ENCODE results near the gene REC8. TPM values are rescaled to one million over a fixed set of nuclear protein-coding genes. Genes with fewer than 3 reads are reported as not detected.
A peak's percentile ranks its signal among the peaks of the same experiment; 100 is the strongest.

REC8 gene
- total RNA-seq, 1 experiment from 2014 or later, result 8.4 TPM

DNA sequence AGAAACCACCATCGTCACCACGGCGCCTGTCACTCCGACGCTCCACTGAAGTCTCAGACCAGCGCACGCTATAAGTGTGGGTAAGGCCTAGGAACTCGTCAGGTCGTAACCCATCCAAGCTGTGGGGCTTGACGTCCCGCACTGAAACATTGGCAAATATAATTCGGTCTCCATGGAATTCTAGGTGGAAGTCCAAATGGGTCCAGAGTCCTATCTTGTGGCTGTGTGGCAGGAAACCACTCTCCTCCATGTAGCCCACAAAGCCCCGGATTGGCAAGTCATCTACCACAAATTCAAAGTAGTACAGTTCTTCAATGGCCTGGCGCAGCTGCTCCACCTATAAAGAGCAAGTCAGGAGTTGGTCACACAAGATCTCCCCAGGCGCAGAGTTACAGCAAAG lies 21.1 kb downstream of the REC8 start:
- intact Hi-C loops (cut with micrococcal nuclease; ENCODE audit: unreplicated experiment), result no loop called here
- CTCF ChIA-PET, result no interaction called here
- H3K4me1 ChIP-seq (ENCODE audit: insufficient read depth, low read length, poor library complexity, severe bottlenecking), result peaks cover 14% of the 10 kb centered on the region
- TF ChIP-seq, protein P1, sequence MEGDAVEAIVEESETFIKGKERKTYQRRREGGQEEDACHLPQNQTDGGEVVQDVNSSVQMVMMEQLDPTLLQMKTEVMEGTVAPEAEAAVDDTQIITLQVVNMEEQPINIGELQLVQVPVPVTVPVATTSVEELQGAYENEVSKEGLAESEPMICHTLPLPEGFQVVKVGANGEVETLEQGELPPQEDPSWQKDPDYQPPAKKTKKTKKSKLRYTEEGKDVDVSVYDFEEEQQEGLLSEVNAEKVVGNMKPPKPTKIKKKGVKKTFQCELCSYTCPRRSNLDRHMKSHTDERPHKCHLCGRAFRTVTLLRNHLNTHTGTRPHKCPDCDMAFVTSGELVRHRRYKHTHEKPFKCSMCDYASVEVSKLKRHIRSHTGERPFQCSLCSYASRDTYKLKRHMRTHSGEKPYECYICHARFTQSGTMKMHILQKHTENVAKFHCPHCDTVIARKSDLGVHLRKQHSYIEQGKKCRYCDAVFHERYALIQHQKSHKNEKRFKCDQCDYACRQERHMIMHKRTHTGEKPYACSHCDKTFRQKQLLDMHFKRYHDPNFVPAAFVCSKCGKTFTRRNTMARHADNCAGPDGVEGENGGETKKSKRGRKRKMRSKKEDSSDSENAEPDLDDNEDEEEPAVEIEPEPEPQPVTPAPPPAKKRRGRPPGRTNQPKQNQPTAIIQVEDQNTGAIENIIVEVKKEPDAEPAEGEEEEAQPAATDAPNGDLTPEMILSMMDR (conservative IDR thresholded peaks at IDR 0.05; ENCODE audit: low read depth, low read length), result no peak
- TF ChIP-seq EZH2 (IDR thresholded peaks at IDR 0.05; ENCODE audit: borderline replicate concordance, low read depth, low read length, poor library complexity, severe bottlenecking), result no peak
- peaks cover 13% of the 10 kb centered on the region for H3K36me3 ChIP-seq (ENCODE audit: insufficient read depth, low read length, poor library complexity, severe bottlenecking)
- no peak overlapping the region for H3K4me3 ChIP-seq (ENCODE audit: low read depth, low read length, poor library complexity, severe bottlenecking)
- no peak overlapping the region for H3K27ac ChIP-seq (ENCODE audit: low read depth, low read length, poor library complexity, severe bottlenecking)
- H3K27me3 ChIP-seq (replicated peaks; ENCODE audit: insufficient read depth, low read depth, low read length, poor library complexity), result no peaks in the 10 kb centered on the region
- no peak for DNase-seq (ENCODE audit: low spot score)
- POLR2A ChIA-PET (ENCODE audit: low non-redundant PET), result no interaction called here
- no peaks in the 10 kb centered on the region for H3K9me3 ChIP-seq (ENCODE audit: low read depth, low read length, poor library complexity, severe bottlenecking)
- BruUV-seq (replicated peaks), result no TSS peak

DNA sequence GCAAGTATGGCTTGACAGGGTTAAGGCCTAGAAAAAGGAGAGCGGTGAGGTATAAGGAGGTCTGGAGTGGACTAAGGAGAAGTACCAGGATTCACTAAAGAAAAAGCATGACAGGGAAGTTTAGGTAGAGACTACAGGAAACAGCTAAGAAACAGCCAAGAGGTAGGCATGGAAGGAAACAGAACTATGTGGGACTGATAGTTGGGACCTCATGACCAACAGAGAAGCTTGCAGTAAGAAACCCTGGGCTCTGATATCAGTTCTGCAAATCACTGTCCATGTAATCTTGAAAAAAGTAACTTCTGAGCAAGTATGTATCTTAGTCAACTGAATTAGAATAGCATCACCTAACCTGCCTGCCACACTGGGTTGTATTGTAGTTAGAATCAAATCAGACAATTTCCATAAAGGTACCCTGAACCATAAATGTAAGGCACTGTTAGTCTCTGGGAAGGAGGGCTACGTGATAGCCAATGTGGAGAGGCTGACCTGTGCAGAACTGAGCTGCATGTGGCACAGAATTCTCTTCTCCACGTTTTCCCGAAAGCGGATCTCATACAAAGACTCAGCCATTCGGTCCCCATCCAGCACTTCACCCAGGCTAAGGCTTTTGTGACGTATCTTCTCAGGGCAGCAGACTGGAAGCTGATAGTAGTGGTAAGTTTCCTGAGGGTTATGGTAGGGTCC lies 22.4 kb downstream of the REC8 start:
- peak overlapping the region; percentile 97 for H3K27ac ChIP-seq (ENCODE audit: low read depth, low read length, poor library complexity, severe bottlenecking)
- TSS peak; percentile 40 for BruUV-seq (replicated peaks)
- H3K36me3 ChIP-seq (ENCODE audit: insufficient read depth, low read length, poor library complexity, severe bottlenecking), result peaks cover 13% of the 10 kb centered on the region
- peak overlapping the region; percentile 81 for H3K4me3 ChIP-seq (ENCODE audit: low read depth, low read length, poor library complexity, severe bottlenecking)
- intact Hi-C loops (cut with micrococcal nuclease; ENCODE audit: unreplicated experiment), result loop anchor here (2.0 kb wide), 1 partner anchor 36 kb away; no protein-coding TSS in a partner anchor
- ChIA-PET POLR2A (ENCODE audit: low non-redundant PET) (no interaction called here), CTCF (no interaction called here)
- TF ChIP-seq EZH2 (IDR thresholded peaks at IDR 0.05; ENCODE audit: borderline replicate concordance, low read depth, low read length, poor library complexity, severe bottlenecking), result no peak
- TF ChIP-seq, protein P1 (conservative IDR thresholded peaks at IDR 0.05; ENCODE audit: low read depth, low read length), result no peak
- H3K4me1 ChIP-seq (ENCODE audit: insufficient read depth, low read length, poor library complexity, severe bottlenecking), result peaks cover 11% of the 10 kb centered on the region
- no peaks in the 10 kb centered on the region for H3K27me3 ChIP-seq (replicated peaks; ENCODE audit: insufficient read depth, low read depth, low read length, poor library complexity)
- no peak for DNase-seq (ENCODE audit: low spot score)
- H3K9me3 ChIP-seq (ENCODE audit: low read depth, low read length, poor library complexity, severe bottlenecking), result no peaks in the 10 kb centered on the region

DNA sequence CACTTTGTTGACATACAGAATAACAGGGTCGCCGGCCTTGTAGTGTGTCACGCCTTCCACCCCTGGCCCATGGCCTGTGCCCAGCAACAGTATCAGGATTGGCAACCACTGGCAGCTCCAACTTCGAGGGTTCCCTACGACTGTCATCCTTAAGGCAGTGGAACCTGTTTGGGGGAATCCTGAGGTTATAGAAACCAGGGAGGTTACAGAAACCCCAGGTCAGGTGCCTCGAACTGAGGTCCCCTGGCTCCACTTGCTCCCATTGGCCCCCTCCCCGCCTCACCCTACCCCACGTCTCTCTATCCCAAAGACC lies 22.9 kb downstream of the REC8 start:
- Histone ChIP-seq H3K4me1 (ENCODE audit: insufficient read depth, low read length, poor library complexity, severe bottlenecking) (peaks cover 11% of the 10 kb centered on the region), H3K4me3 (ENCODE audit: low read depth, low read length, poor library complexity, severe bottlenecking) (peak overlapping the region; percentile 81), H3K27me3 (replicated peaks; ENCODE audit: insufficient read depth, low read depth, low read length, poor library complexity) (no peaks in the 10 kb centered on the region), H3K27ac (ENCODE audit: low read depth, low read length, poor library complexity, severe bottlenecking) (peak overlapping the region; percentile 97), H3K36me3 (ENCODE audit: insufficient read depth, low read length, poor library complexity, severe bottlenecking) (peaks cover 13% of the 10 kb centered on the region), H3K9me3 (ENCODE audit: low read depth, low read length, poor library complexity, severe bottlenecking) (no peaks in the 10 kb centered on the region)
- no peak for TF ChIP-seq EZH2 (IDR thresholded peaks at IDR 0.05; ENCODE audit: borderline replicate concordance, low read depth, low read length, poor library complexity, severe bottlenecking)
- TF ChIP-seq, protein P1 (conservative IDR thresholded peaks at IDR 0.05; ENCODE audit: low read depth, low read length), result no peak
- BruUV-seq (replicated peaks), result no TSS peak
- ChIA-PET CTCF (no interaction called here), POLR2A (ENCODE audit: low non-redundant PET) (no interaction called here)
- intact Hi-C loops (cut with micrococcal nuclease; ENCODE audit: unreplicated experiment), result loop anchor here (2.0 kb wide), 1 partner anchor 36 kb away; no protein-coding TSS in a partner anchor
- DNase-seq (ENCODE audit: low spot score), result no peak
